Panc1 (cell line): ENCODE measurements around the gene GOLGA6L24.
"Not testable (repeated sequence)": the region's sequence is repeated elsewhere in the genome, so short reads cannot be mapped to it uniquely, and the experiment has no call there.

Source experiments
- TCF7L2 ChIP-seq: IDR thresholded peaks from 2 replicates; pipeline ENCODE4 v1.6.1; 2011; ENCODE audit warnings: mild to moderate bottlenecking, low read depth, low read length, inconsistent platforms
- TF ChIP-seq, protein P1 (sequence below): fragments of 450-650 bp; IDR thresholded peaks from 2 replicates; pipeline ENCODE4 v1.5.1; 2017; ENCODE audit warnings: mild to moderate bottlenecking

DNA sequence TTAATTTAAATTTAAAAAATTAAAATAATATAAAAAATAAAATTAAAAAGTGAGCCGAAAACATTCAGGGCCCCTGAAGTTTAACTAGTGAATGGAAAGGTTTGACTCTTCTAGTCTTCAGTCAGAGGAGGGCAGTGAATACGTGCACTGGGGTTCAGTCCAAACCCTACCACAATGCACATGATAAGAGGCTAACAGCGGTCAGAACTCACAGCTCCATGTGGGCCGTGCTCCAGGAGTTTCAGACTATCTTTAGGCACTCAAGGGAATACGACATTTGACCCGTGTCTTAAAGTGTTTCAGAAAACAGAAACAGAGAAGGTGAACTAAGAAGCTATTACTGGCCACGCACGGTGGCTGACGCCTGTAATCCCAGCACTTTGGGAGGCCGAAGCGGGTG is 47.4 kb downstream of the GOLGA6L24 start:
- TF ChIP-seq, protein P1, sequence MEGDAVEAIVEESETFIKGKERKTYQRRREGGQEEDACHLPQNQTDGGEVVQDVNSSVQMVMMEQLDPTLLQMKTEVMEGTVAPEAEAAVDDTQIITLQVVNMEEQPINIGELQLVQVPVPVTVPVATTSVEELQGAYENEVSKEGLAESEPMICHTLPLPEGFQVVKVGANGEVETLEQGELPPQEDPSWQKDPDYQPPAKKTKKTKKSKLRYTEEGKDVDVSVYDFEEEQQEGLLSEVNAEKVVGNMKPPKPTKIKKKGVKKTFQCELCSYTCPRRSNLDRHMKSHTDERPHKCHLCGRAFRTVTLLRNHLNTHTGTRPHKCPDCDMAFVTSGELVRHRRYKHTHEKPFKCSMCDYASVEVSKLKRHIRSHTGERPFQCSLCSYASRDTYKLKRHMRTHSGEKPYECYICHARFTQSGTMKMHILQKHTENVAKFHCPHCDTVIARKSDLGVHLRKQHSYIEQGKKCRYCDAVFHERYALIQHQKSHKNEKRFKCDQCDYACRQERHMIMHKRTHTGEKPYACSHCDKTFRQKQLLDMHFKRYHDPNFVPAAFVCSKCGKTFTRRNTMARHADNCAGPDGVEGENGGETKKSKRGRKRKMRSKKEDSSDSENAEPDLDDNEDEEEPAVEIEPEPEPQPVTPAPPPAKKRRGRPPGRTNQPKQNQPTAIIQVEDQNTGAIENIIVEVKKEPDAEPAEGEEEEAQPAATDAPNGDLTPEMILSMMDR: not testable (repeated sequence)
- not testable (repeated sequence) for TF ChIP-seq TCF7L2
